CD14-positive monocyte (primary cell): ENCODE data around the gene RERE. TPM values are rescaled to one million over a fixed set of nuclear protein-coding genes. Genes with fewer than 3 reads are reported as not detected.

ENCODE experiments used
- DNase-seq, 3 donors: peaks; one replicate each; pipeline ENCODE4 v3.0.0-alpha.2; 2011 to 2022
- H2AFZ ChIP-seq: 2 replicates; pipeline ENCODE4 v1.6.0; 2012; ENCODE audit warnings: mild to moderate bottlenecking, low read depth, low read length, inconsistent platforms; ENCODE audit not compliant: insufficient read depth, poor library complexity, severe bottlenecking
- H3K27ac ChIP-seq, 2 donors: 1 replicate in 1 of 2; 2 replicates in 1 of 2; pipeline ENCODE4 v1.5.1; 2012 to 2013; ENCODE audit warnings: low read length in 2 of 2, control low read depth in 1 of 2, inconsistent platforms in 1 of 2, low read depth in 1 of 2, mild to moderate bottlenecking in 1 of 2
- H3K27me3 ChIP-seq, 2 donors: one replicate each; pipeline versions ENCODE4 v1.6.0 to v1.6.1; 2011 to 2013; ENCODE audit warnings: low read length in 2 of 2; ENCODE audit not compliant: control insufficient read depth in 2 of 2, insufficient read depth in 2 of 2
- H3K36me3 ChIP-seq, 2 donors: replicated peaks in 1 of 2; 1 replicate in 1 of 2; 2 replicates in 1 of 2; pipeline versions ENCODE4 v1.5.1 to v1.6.1; 2012 to 2013; ENCODE audit warnings: low read length in 2 of 2, control low read depth in 1 of 2, inconsistent platforms in 1 of 2, mild to moderate bottlenecking in 1 of 2; ENCODE audit not compliant: insufficient read depth in 2 of 2, control insufficient read depth in 1 of 2
- H3K4me1 ChIP-seq, 2 donors: 1 replicate in 1 of 2; 2 replicates in 1 of 2; pipeline versions ENCODE4 v1.5.1 to v1.6.1; 2012 to 2013; ENCODE audit warnings: low read length in 2 of 2, control low read depth in 1 of 2, inconsistent platforms in 1 of 2, mild to moderate bottlenecking in 1 of 2, moderate library complexity in 1 of 2; ENCODE audit not compliant: insufficient read depth in 2 of 2, control insufficient read depth in 1 of 2
- H3K4me2 ChIP-seq: replicated peaks from 2 replicates; pipeline ENCODE3; 2012; ENCODE audit warnings: low read length, moderate library complexity, mild to moderate bottlenecking; ENCODE audit not compliant: poor library complexity, severe bottlenecking; ENCODE audit errors: extremely low read depth
- H3K4me3 ChIP-seq, 3 experiments: fragments of 200-600 bp in 1 of 3; sonication (generic) in 1 of 3; replicated peaks in 1 of 3; 1 replicate in 2 of 3; 2 replicates in 1 of 3; pipeline ENCODE4 v1.5.1; 2011 to 2013; ENCODE audit warnings: low read length in 3 of 3, mild to moderate bottlenecking in 3 of 3, control low read depth in 2 of 3, low read depth in 2 of 3, inconsistent platforms in 1 of 3, moderate library complexity in 1 of 3
- H3K79me2 ChIP-seq: 2 replicates; pipeline ENCODE4 v1.6.0; 2012; ENCODE audit warnings: mild to moderate bottlenecking, control low read depth, inconsistent platforms, low read length, moderate library complexity; ENCODE audit not compliant: insufficient read depth
- H3K9ac ChIP-seq: 2 replicates; pipeline ENCODE4 v1.6.0; 2017; ENCODE audit warnings: low read length, mild to moderate bottlenecking; ENCODE audit not compliant: insufficient read depth, poor library complexity, severe bottlenecking
- H3K9me3 ChIP-seq, 2 donors: replicated peaks in 1 of 2; 1 replicate in 1 of 2; 2 replicates in 1 of 2; pipeline versions ENCODE4 v1.5.1 to v1.6.1; 2012 to 2013; ENCODE audit warnings: low read length in 2 of 2, control low read depth in 1 of 2; ENCODE audit not compliant: control insufficient read depth in 1 of 2, insufficient read depth in 1 of 2
- H4K20me1 ChIP-seq: 2 replicates; pipeline ENCODE4 v1.6.0; 2012; ENCODE audit warnings: mild to moderate bottlenecking, low read length, control low read depth, moderate library complexity; ENCODE audit not compliant: insufficient read depth
- H3K27ac Mint-ChIP-seq, 7 donors: one replicate each; pipeline ENCODE4 v1.8.0; 2020; ENCODE audit warnings: mild to moderate bottlenecking in 7 of 7, mixed read lengths in 7 of 7, moderate library complexity in 6 of 7, inconsistent platforms in 2 of 7
- H3K27me3 Mint-ChIP-seq, 3 donors: one replicate each; pipeline ENCODE4 v1.8.0; 2021 to 2022; ENCODE audit warnings: low read depth in 3 of 3, mild to moderate bottlenecking in 3 of 3, mixed read lengths in 3 of 3, moderate library complexity in 3 of 3, inconsistent platforms in 1 of 3
- H3K36me3 Mint-ChIP-seq, 2 donors: one replicate each; pipeline ENCODE4 v1.8.0; 2020; ENCODE audit warnings: mixed read lengths in 2 of 2, inconsistent platforms in 1 of 2, mild to moderate bottlenecking in 1 of 2
- H3K4me1 Mint-ChIP-seq: one replicate; pipeline ENCODE4 v1.8.0; 2020; ENCODE audit warnings: mild to moderate bottlenecking, mixed read lengths
- H3K4me3 Mint-ChIP-seq, 2 donors: one replicate each; pipeline ENCODE4 v1.8.0; 2020; ENCODE audit warnings: mild to moderate bottlenecking in 2 of 2, mixed read lengths in 2 of 2, moderate library complexity in 1 of 2
- H3K9me3 Mint-ChIP-seq, 7 donors: one replicate each; pipeline ENCODE4 v1.8.0; 2020 to 2022; ENCODE audit warnings: mixed read lengths in 7 of 7, mild to moderate bottlenecking in 6 of 7, moderate library complexity in 6 of 7, inconsistent platforms in 2 of 7
- WGBS: methylation state at CpG from one replicate; pipeline ENCODE4 v1.1.5; 2013; ENCODE audit warnings: missing lambda C conversion rate; ENCODE audit not compliant: insufficient coverage; 5-methylcytosine and 5-hydroxymethylcytosine counted together
- intact Hi-C, 2 donors: fragments of 100-400 bp; cut with micrococcal nuclease; formaldehyde crosslinking; loops; one replicate each; pipeline versions ENCODE4 v1.15.0 to v1.15.1; 2023
- polyA plus RNA-seq, 3 donors: library from polyadenylated mRNA; depleted of rRNA in 1 of 3; unstranded in 2 of 3; stranded (reverse) in 1 of 3; fragments of 300-500 nt in 2 of 3; fragments of >200 nt in 1 of 3; fragmentation: Illumina TruSeq in 2 of 3; gene quantifications; 1 replicate in 2 of 3; 2 replicates in 1 of 3; pipeline ENCODE4 v1.2.3, GENCODE V29; 2012 to 2021
- TF ChIP-seq, protein P1 (sequence below): fragments of 200-600 bp; IDR thresholded peaks from one replicate; pipeline ENCODE4 v1.8.0; 2022; ENCODE audit warnings: antibody characterized with exemption, mild to moderate bottlenecking

The RERE gene
- polyA plus RNA-seq, 3 donors = 1.2 to 19.4 (median 3.8) TPM

DNA sequence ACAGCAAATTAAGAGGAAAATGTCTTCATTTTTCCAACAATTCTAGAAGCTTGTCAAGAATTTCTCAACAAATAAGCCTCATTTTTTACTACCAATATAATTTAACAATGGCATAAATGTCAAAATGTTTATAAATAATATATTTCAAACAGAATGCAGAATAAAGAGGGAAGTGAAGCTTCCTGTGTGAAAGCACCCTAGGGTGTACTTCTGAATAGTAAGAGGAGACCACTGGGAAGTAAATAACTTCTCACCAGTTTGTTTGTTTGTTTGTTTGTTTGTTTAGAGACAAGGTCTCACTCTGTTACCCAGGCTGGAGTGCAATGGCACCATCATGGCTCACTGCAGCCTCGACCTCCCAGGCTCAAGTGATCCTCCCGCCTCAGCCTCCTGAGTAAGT, 255.2 kb downstream of the RERE start:
- Histone ChIP-seq H4K20me1 (no peaks in the 10 kb centered on the region), H3K79me2 (no peaks in the 10 kb centered on the region), H3K36me3 (no peaks in the 10 kb centered on the region), H3K9me3 (no peaks in the 10 kb centered on the region), H3K27me3 (no peaks in the 10 kb centered on the region), H3K4me1 (peaks cover 3 to 10% of the 10 kb centered on the region in 2 donors), H3K4me3 (no peak overlapping the region), H3K9ac (no peak overlapping the region), H3K4me2 (no peak overlapping the region), H2AFZ (no peak overlapping the region), H3K27ac (no peak overlapping the region)
- no CpG with 5 or more reads among the region's 2 CpGs for WGBS
- no peak overlapping the region for H3K4me3 Mint-ChIP-seq
- H3K27me3 Mint-ChIP-seq = no peaks in the 10 kb centered on the region
- intact Hi-C loops = loop anchor here (1.0 to 5.0 kb wide), 3 partner anchors 110 to 285 kb away; no protein-coding TSS in a partner anchor
- peaks cover 4% of the 10 kb centered on the region for H3K4me1 Mint-ChIP-seq
- no peak overlapping the region for H3K27ac Mint-ChIP-seq
- no peaks in the 10 kb centered on the region for H3K9me3 Mint-ChIP-seq
- DNase-seq = peak in 1 of 3 donors; percentile 13
- TF ChIP-seq, protein P1, sequence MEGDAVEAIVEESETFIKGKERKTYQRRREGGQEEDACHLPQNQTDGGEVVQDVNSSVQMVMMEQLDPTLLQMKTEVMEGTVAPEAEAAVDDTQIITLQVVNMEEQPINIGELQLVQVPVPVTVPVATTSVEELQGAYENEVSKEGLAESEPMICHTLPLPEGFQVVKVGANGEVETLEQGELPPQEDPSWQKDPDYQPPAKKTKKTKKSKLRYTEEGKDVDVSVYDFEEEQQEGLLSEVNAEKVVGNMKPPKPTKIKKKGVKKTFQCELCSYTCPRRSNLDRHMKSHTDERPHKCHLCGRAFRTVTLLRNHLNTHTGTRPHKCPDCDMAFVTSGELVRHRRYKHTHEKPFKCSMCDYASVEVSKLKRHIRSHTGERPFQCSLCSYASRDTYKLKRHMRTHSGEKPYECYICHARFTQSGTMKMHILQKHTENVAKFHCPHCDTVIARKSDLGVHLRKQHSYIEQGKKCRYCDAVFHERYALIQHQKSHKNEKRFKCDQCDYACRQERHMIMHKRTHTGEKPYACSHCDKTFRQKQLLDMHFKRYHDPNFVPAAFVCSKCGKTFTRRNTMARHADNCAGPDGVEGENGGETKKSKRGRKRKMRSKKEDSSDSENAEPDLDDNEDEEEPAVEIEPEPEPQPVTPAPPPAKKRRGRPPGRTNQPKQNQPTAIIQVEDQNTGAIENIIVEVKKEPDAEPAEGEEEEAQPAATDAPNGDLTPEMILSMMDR = no peak
- peaks cover 0 to 4% of the 10 kb centered on the region in 2 donors for H3K36me3 Mint-ChIP-seq

GRCh38 chr1:8560611-8561544, 256.6 kb downstream of the RERE start:
- Histone ChIP-seq H3K27ac (no peak overlapping the region), H3K4me1 (peaks cover 3 to 10% of the 10 kb centered on the region in 2 donors), H4K20me1 (no peaks in the 10 kb centered on the region), H3K9me3 (no peaks in the 10 kb centered on the region), H3K4me3 (no peak overlapping the region), H3K27me3 (no peaks in the 10 kb centered on the region), H2AFZ (no peak overlapping the region), H3K36me3 (peaks cover 0 to 5% of the 10 kb centered on the region in 2 donors), H3K9ac (no peak overlapping the region), H3K79me2 (no peaks in the 10 kb centered on the region), H3K4me2 (no peak overlapping the region)
- Mint-ChIP-seq H3K4me3 (no peak overlapping the region), H3K9me3 (no peaks in the 10 kb centered on the region), H3K27me3 (no peaks in the 10 kb centered on the region), H3K36me3 (peaks cover 5 to 6% of the 10 kb centered on the region in 2 donors), H3K27ac (no peak overlapping the region), H3K4me1 (peaks cover 4% of the 10 kb centered on the region)
- TF ChIP-seq, protein P1 = peak; percentile 97
- no CpG with 5 or more reads among the region's 2 CpGs for WGBS
- DNase-seq = peak; percentile 25 to 60 (median 45)
- intact Hi-C loops = loop anchor here (2.0 to 5.0 kb wide), 3 partner anchors 111 to 286 kb away; no protein-coding TSS in a partner anchor
